ENCODE results near the gene GPR132. TPM values are rescaled to one million over a fixed set of nuclear protein-coding genes. Genes with fewer than 3 reads are reported as not detected.

The GPR132 gene
- total and polyA plus RNA-seq, 2 of the 8 experiments (the other 6 are each of a cell fraction or from before 2014, with no cell fraction given), result 0.11 TPM; not detected in 1

- TF ChIP-seq CHD7 (IDR thresholded peaks at IDR 0.05; ENCODE audit: insufficient replicate concordance, low read length) (no peak), HDAC6 (IDR thresholded peaks at IDR 0.05; ENCODE audit: low read depth, low read length) (no peak), SAP30 (IDR thresholded peaks at IDR 0.05; ENCODE audit: insufficient read depth, insufficient replicate concordance, low read length) (no peak), TBP (IDR thresholded peaks at IDR 0.05; ENCODE audit: low read depth, low read length) (no peak), YY1 (IDR thresholded peaks at IDR 0.05; ENCODE audit: low read depth, low read length) (no peak), BCL11A (IDR thresholded peaks at IDR 0.05; ENCODE audit: low read depth in 2 of 2, low read length in 2 of 2) (no peak), BRCA1 (IDR thresholded peaks at IDR 0.05; ENCODE audit: low read depth, low read length) (no peak)
Observed at GRCh38 chr14:105010106-105010505, 55.1 kb downstream of the GPR132 start (continued).

Data from H1 (cell line).